GM12873 (cell line): ENCODE data around the gene MOV10L1.

Experiments
- TF ChIP-seq, protein P1 (sequence below): IDR thresholded peaks from 2 replicates; pipeline ENCODE4 v1.5.1; 2012; ENCODE audit warnings: low read depth, mild to moderate bottlenecking, moderate library complexity, low read length, control low read depth; ENCODE audit not compliant: insufficient read depth; ENCODE audit errors: missing control alignments

The MOV10L1 gene

DNA sequence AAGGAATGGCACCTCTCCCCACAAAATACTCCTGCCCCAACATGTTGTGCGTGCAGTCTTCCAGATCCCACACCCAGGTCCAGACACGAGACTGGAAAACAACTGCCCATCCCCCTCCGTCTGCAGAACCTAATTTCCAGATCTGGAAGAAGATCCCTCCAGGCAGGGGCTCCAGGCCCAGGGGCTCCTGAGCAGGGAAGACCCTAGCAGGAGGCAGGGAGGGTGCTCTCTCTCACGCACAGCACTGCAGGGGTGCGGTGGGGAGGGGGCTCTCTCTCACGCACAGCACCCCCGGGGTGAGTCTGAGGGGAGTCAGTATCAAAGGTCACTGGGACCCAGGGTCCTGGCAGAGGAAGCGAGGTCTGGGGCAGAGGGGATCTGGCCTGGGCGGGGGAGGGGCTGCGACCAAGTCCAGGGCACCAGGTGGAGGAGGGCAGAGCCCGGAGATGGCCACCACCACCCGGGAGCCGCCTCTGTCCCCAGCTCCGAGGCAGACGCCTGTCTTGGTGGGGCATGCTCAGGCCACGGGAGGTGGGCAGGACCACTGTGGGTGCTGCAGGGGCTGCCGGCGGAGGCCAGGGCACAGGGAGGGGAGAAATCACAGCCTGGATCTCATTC lies 6.2 kb upstream of the MOV10L1 start:
- TF ChIP-seq, protein P1, sequence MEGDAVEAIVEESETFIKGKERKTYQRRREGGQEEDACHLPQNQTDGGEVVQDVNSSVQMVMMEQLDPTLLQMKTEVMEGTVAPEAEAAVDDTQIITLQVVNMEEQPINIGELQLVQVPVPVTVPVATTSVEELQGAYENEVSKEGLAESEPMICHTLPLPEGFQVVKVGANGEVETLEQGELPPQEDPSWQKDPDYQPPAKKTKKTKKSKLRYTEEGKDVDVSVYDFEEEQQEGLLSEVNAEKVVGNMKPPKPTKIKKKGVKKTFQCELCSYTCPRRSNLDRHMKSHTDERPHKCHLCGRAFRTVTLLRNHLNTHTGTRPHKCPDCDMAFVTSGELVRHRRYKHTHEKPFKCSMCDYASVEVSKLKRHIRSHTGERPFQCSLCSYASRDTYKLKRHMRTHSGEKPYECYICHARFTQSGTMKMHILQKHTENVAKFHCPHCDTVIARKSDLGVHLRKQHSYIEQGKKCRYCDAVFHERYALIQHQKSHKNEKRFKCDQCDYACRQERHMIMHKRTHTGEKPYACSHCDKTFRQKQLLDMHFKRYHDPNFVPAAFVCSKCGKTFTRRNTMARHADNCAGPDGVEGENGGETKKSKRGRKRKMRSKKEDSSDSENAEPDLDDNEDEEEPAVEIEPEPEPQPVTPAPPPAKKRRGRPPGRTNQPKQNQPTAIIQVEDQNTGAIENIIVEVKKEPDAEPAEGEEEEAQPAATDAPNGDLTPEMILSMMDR: no peak

DNA sequence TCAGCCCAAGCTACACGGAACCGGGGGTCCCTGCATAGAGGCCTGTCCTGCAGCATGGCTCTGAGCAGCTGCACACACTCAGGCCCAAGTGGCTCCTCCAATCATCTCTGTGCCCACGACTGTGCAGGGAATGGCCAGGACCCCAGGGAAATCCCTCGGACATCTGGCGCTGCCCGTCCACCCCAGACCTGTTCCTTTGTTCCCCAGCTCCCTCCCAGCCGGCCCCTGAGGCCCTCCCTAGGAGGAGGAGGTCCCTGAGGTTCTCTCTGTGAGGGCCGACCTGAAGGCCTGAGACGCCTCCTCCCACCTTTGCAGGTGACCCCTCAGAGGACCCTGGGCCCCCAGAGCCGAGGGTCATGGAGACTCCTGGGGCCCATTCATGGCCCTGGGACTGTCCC lies 5.7 kb upstream of the MOV10L1 start:
- TF ChIP-seq, protein P1: no peak

- TF ChIP-seq, protein P1: no peak
Observed at GRCh38 chr22:50084614-50085021, 5.2 kb upstream of the MOV10L1 start.

GRCh38 chr22:50085211-50085972 lies 4.4 kb upstream of the MOV10L1 start, which contains the start of gene MLC1:
MLC1 (minus strand) TSS chr22:50085426; CDS start chr22:50084902, 524 bp downstream.
- TF ChIP-seq, protein P1: no peak

GRCh38 chr22:50086526-50086925 lies 3.3 kb upstream of the MOV10L1 start:
- TF ChIP-seq, protein P1: no peak

DNA sequence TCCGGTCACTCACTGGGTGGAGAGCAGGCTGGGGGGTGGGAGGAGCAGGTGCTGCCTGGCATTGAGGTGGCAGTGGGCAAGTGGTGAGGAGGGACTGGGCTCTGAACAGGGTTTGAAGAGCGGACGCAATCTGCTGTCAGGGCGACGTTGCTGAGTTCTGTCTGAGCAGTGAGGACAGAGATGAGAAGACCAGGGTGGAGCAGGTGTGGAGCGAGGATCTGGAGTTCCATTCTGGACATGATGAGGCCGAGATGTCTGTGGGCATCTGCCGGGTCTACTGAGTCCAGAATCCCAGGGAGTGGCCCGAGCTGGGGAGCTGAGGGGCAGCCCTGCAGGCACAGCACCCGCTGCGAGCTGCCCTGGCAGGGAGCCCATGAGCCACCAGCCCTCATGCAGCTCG lies 2.2 kb upstream of the MOV10L1 start:
- TF ChIP-seq, protein P1: no peak

DNA sequence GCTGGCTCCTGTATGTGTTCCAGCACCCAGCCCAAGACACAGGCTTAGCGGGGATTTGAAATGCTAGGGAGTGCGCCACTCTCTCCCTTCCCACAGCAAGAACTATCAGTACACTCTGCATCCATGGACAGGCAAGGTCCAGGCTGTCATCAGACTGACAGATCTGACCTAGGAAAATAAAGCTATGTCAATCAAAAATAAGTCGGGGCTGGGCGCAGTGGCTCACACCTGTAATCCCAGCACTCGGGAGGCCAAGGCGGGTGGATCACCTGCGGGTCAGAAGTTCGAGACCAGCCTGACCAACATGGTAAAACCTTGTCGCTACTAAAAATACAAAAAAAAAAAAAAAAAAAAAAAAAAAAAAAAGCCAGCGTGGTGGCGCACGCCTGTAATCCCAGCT lies 1.7 kb upstream of the MOV10L1 start:
- TF ChIP-seq, protein P1: no peak
